HG03066 (cell line): Measurements from ENCODE around the gene RND3.

Experiments
- ATAC-seq: cut with Tn5 transposase; IDR thresholded peaks from one replicate; pipeline ENCODE4 v1.9.1; 2021; ENCODE audit warnings: low read depth; ENCODE audit not compliant: unreplicated experiment

The RND3 gene

DNA sequence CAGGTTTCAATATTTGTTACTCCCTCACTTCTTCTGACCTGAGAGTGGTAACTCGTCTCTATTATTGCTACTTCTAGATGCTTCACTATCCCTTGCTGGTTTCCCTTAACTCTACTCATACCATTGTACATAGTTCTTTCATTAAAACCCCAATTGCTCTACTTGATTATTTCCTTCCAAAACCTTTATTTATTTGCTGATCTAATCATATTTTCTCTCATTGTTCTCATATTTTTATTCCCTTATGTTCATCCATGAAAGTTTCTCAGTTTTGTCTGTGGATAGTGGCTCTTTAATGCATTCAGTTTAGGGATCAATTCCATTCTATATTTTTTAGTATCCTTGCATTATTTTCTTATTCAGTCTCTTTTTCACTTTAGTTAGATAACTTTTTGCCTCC lies 42.1 kb downstream of the RND3 start:
- no peak for ATAC-seq

DNA sequence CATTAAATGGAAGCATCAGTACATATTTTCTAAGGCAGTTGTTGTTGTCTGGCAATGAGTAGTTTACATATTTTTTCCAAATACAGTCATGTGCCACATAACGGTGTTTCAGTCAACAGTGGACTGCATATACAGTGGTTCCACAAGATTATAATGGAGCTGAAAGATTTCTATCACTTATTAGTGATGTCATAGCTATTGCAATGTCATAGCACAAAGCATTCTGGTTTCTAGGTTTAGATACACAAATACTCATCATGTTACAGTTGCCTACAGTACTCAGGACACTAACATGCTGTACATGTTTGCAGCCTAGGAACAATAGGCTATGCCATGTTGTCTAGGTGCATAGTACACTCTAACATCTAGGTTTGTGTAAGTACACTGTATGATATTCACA lies 45.0 kb downstream of the RND3 start:
- no peak for ATAC-seq

DNA sequence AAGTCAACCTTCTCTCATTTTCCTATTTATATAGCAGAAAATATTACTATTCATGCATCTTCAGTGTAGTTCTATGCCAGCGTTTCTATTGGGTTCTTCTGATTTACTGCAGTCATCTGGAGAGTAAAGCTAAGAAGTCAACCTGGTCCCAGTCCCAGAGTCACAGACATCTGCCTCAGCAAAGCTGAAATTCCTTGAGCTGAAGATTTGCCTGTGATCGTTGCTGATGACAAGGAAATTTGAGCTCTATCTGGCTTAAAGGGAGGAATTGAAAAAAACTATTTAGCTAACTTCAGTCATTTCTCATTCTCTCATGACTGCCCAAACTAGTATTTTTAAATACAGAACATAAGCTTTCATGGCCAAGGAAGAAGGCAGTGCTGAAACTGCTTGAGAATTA lies 45.7 kb downstream of the RND3 start:
- ATAC-seq, result no peak

DNA sequence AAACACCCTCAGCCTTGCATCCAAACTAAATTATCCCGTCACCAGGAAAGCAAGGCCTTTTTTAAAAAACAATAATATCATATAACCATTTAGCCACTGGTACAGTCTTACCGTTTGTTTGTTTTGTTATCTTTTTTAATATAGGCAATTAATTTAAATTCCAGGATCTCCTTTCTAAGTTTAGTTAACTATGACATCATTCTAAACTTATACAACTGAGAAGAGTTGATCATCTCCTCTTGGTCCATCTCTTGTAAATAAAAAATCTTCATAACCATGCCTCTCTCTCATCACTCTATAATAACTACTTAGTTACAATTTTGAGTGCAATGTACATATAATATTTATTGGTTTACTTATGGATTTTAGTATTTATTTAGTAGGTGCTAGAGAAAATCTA lies 46.2 kb downstream of the RND3 start:
- no peak for ATAC-seq

DNA sequence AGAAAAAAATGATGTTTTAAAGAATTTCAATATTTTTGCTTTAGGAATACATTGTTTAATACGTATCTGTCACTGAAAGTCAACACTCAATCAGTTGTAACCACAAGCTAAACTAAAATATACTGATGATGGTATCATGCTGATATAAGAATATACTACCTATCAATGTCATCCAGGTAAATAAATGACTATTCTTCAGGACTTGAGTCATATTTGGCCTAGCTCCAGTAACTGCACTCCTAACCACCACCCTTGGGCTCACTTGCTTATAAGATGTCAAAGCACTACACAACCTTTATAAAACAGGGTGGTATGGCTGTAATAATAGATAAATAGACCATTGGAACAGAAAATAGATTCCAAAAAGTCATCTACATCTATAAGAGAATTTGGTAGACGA lies 48.8 kb downstream of the RND3 start:
- ATAC-seq, result no peak

DNA sequence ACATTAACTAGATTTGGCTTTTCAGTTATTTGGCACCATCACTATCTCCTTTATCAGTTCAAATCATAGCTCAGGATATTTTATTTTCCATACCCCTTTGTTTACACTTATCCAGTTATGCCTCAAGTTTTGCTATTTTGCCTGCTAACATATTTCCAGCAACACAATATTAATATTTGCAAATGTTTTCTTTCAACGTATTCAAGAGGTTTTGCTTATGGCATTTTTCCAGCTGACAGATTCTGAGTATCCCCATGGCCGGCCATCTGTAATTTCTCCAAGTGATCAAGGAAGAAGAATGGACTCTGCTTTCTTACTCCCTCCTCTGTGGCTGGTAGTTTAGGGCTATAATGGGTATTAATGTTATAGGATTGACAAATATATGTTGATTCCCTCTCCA lies 49.4 kb downstream of the RND3 start:
- no peak for ATAC-seq

DNA sequence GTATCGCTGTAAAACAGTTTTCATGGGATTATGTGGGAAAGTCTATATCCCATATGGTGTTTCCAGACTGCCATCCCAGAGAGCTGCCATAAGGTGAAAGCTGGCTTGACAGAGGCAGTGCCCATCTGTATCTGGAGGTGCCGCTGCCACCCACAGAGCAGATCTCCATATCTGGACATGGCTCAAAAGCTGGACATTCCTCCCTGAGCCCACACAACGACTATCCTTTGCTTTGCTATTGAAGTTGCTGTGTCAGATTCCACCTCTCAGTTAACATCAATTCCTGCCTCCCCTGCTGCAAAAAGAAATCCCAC lies 55.2 kb downstream of the RND3 start:
- no peak for ATAC-seq

DNA sequence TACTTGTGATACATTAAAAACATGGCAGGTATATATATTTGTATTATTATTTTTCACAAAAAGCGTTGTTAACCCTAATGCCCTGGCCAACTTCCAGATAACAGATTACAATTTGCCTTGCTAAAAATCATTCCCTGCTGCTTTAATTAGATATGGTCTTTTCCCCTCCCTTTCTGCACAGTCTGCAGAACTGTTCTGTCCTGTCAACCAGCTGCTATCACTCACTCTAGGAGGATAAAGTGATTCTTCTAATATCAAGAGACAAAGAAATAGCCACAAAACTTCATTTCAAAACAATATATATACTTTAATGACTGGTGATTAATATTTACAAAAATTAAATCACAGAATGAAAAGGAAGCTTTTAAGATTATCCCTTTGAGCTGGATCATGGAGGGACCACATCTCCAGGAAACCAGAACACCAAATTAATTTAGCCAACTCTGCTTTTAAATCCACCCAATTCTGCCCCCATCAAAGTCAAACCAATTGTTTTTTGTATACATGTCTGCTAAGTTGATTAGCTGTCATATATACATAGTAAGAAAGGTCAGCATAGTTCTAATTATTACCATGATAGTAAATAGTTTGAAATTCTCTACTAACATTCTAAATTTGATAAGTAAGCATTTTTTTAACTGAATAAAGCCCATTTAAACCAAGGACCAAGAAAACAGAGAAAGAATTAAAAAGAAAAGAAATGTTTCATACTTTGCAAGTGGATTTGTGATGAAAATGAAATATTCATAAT lies 55.7 kb downstream of the RND3 start:
- no peak for ATAC-seq

DNA sequence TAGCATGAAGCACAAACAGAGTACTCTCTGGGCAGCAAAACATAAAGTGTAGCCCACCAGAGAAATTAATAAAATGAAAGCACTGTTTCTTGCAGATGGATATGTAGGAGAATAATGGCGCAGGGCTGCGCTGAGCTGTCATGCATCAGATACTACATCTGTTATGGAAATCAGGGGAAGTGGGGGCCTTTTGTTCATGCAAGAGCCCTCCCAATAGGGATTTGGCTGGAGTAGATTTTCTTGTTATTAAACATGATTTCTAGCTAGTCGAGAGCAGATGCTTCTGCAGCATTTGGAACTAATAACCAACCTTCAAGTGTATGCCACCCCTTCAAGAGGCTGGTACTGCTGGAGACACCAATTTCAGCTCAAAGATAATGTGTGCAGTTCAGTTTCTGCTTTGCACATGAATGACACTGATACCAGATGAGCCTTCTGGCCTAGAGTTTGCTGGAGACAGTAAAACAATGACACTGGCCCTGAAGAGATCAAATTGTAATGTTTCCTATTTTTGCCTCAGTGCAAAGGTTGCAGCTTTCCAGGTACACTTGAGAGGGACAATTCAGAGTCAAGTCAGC lies 58.0 kb downstream of the RND3 start:
- no peak for ATAC-seq

DNA sequence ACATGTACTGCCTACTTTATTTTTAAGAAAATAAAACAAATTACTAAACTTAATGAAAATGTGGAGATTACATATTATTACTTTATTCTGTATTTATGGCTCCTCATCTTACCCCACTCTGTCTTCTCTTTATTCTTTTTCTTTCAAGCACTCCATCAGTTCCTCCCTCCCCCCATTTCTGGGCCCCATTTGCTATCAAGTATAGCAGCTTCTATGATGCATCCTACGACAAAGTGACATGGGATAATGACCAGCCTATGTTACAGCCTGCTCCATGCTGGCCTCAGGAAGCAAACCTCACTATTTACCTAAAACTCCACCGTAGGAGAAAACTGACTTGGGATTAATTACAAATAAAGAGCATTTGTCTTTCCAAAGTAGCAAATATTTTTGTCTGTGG lies 58.8 kb downstream of the RND3 start:
- no peak for ATAC-seq

DNA sequence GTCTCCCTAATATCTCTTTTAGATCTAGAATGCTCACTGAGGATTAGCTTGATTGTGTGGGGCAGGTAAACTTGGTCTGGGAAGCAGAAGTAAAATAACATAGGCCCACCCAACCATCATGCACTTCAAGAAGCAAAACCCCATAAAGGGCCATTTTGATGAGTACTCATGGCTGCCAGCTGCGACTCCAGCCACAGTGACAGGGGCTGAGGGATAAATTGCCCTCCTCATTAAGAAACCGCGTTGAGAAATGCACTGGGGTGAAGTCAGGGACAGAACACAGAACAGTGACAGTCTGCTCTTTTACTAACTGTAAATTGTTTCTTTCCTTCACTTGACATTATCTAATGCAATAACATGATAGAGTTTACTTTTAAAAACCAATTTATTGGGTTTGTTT lies 60.2 kb downstream of the RND3 start:
- no peak for ATAC-seq

DNA sequence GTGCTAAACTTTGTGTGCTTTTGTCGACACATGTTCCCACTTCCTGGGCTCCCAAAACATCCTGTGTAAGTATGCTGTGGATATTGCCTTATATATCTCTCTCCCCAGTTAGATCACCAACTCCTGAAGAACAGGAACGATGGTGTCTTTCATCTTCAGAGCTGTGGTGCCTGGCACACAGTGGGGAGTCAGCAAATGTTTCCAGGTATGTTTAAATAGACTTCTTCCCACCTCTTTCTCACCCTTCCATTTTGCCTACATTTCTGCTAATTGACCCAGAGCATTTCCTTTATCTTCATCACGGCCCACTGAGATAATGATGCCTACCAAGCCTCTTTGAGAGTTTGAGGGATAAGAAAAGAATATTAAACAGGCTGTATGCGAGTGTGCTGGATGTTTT lies 60.7 kb downstream of the RND3 start:
- no peak for ATAC-seq

DNA sequence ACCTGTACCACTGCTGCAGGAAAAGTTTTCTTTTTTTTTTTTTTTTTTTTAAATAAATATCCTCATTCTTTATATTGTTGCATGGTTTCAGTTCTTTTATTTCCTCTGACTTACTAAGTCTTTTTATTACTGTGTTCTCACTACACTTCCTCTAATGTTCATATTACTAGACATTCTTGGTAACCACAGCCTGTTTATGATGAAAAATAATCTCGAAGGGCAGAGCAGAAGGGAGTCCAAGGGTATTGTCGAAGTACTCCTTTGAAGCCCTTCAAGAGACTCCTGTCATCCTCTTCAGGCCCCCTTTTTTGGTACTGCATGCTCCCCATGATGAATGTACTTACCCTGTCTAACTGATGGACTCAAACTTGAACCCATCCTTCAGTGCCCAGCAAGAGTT lies 61.2 kb downstream of the RND3 start:
- ATAC-seq, result no peak

DNA sequence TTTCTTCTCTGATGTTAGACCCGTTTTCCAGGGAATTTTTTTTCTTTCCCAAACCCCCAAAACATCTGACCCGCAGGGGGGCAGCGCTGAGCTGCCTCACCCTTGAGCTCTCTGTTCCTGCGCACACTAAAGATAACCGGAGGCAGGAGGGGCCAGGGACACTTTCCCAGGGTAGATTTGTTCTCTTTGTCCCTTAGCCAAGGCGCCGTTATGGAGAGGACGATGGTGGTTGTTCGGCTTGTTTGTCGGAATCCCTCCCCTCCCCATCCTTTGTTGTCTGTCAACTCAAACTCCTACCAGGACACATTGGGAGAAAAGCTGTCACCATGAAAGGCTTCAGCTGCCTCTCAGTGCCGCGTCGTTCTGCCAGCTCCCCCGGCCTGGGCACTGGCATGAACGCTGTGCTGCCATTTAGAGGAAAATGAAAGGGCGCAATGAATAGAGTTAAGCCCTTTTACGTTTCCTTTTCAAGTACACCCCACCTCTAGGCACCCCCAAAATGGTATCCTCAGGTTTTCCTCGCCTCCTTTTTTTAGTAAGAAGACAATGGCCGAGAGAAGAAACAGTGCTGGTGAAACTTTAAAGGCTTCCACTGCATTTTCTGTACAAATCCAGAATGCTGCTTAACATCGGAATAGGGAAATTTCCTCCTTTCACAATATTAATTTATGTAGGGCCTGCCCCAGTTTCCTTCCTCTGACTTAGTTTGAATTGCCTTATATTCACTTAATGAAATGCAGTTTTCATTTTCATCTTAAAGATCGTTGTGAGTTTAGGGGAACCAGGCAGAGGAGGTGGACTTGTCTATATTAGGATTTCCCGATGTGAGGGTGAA lies 62.1 kb downstream of the RND3 start:
- no peak for ATAC-seq

DNA sequence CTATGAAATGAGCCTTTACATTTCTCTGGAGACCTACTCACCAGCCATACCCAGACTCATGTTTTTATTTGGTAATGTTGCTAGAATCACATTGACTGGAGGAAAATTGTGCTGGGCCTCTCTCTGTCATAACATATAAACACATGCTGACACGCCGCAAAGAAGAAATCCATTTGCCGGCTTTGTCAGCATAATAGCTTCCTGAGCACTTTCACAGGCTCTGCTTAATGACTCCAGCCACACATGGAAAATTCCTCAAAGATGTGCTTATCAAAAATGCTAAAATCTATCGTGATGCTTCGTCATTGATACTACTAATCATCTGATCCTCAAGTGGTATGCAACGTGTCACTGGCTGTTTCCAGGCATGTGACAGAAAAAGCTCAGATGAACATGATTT lies 63.1 kb downstream of the RND3 start:
- ATAC-seq, result no peak

DNA sequence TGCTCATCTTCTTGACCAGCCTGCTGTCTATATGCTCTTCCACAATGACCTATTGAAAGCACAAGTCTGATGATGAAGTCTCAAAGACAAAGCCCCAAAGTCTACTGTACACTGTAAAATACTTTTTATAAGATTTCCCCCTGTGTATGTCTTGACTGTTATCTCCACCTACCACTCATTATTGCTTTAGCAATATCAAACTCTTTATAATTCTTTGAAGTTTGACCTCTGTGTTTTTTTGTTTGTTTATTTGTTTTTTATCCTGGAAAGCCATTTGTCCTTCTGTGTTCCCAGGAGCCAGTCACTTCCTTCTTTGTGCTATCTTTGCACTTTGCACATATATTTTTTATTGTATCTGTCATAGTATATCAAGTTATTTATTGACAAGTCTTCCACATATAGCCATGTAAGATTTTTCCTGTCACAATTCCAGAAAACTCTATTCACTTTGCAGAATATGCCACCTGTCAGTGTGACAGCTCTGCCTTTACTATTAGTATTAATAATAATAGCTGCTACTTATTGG lies 66.3 kb downstream of the RND3 start:
- no peak for ATAC-seq

DNA sequence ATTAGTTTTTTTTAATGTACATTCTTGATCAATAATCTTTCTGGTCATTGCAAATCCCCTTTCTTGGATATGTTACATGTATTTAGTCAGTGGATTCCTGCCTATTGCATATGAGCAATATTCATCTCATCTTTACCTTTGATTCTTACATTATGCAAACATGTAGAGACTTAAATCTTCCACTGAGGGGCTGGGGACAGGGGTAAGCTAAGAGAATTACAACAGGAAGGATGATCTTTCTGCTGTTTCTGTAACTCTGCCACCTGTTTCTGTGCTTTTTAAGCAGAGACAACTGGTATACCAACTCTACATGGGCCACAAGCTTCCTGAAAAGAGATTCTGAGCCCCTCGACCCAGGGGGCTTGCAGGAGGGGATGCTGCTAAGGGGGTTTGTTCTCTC lies 68.6 kb downstream of the RND3 start:
- no peak for ATAC-seq
